WTC11 (cell line): ENCODE results near the gene OR6N2.

Source experiments
- NR1H2 ChIP-seq: sonication (generic); formaldehyde crosslinking; IDR thresholded peaks from 2 replicates; pipeline ENCODE4 v1.9.0; 2021; ENCODE audit warnings: mild to moderate bottlenecking, moderate library complexity, missing genetic modification reagents
- TF ChIP-seq, protein P1 (sequence below): fragments of 200-600 bp; IDR thresholded peaks from 2 replicates; pipeline ENCODE4 v1.8.0; 2022; ENCODE audit warnings: antibody characterized with exemption
- TF ChIP-seq, protein P2 (sequence below): sonication (generic); formaldehyde crosslinking; conservative IDR thresholded peaks from 2 replicates; pipeline ENCODE4 v1.8.1; 2022; ENCODE audit warnings: mild to moderate bottlenecking, missing genetic modification reagents

DNA sequence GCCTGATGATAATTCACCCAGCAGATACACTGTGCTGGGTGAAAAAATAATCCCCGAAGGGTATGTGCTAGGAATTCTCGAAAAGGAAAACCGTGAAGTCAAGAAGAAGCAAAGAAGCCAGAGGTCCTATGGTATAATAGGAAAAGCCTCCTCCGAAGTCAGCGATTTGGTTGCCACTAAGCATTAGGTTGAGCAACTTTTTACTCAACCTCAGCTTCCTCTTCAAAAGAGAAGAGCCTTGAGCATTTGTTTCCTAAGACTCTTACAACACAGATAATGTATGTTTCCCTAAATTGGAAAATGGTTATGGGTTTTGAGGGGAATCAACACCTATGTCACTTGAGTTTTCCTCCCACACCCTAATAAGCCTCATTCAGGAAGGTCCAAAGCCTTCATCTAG lies 28.9 kb upstream of the OR6N2 start:
- TF ChIP-seq, protein P1, sequence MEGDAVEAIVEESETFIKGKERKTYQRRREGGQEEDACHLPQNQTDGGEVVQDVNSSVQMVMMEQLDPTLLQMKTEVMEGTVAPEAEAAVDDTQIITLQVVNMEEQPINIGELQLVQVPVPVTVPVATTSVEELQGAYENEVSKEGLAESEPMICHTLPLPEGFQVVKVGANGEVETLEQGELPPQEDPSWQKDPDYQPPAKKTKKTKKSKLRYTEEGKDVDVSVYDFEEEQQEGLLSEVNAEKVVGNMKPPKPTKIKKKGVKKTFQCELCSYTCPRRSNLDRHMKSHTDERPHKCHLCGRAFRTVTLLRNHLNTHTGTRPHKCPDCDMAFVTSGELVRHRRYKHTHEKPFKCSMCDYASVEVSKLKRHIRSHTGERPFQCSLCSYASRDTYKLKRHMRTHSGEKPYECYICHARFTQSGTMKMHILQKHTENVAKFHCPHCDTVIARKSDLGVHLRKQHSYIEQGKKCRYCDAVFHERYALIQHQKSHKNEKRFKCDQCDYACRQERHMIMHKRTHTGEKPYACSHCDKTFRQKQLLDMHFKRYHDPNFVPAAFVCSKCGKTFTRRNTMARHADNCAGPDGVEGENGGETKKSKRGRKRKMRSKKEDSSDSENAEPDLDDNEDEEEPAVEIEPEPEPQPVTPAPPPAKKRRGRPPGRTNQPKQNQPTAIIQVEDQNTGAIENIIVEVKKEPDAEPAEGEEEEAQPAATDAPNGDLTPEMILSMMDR, result no peak
- TF ChIP-seq, protein P2, sequence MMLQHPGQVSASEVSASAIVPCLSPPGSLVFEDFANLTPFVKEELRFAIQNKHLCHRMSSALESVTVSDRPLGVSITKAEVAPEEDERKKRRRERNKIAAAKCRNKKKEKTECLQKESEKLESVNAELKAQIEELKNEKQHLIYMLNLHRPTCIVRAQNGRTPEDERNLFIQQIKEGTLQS (CRISPR knock-in tag), result no peak
- TF ChIP-seq NR1H2 (CRISPR knock-in tag), result no peak
